Mesothelial cell of epicardium (in vitro differentiated cells): Measurements from ENCODE around the gene ADAM12. TPM values are rescaled to one million over a fixed set of nuclear protein-coding genes. Genes with fewer than 3 reads are reported as not detected.

ENCODE experiments used
- DNase-seq, 2 experiments: peaks; one replicate each; pipeline ENCODE4 v3.0.0; 2021; ENCODE audit warnings: low spot score in 2 of 2; ENCODE audit not compliant: unreplicated experiment in 2 of 2
- H3K27ac Mint-ChIP-seq: 2 replicates; pipeline ENCODE4 v1.8.0; 2021; ENCODE audit warnings: mixed read lengths
- H3K27me3 Mint-ChIP-seq: 2 replicates; pipeline ENCODE4 v1.8.0; 2021; ENCODE audit warnings: low read depth, mixed read lengths
- H3K36me3 Mint-ChIP-seq: 2 replicates; pipeline ENCODE4 v1.8.0; 2021; ENCODE audit warnings: mixed read lengths
- H3K4me1 Mint-ChIP-seq: 2 replicates; pipeline ENCODE4 v1.8.0; 2021; ENCODE audit warnings: mixed read lengths
- H3K4me3 Mint-ChIP-seq: 2 replicates; pipeline ENCODE4 v1.8.0; 2021; ENCODE audit warnings: mild to moderate bottlenecking, moderate library complexity, mixed read lengths
- H3K9me3 Mint-ChIP-seq: 2 replicates; pipeline ENCODE4 v1.8.0; 2021; ENCODE audit warnings: mixed read lengths
- CTCF ChIP-seq: fragments of 200-600 bp; sonication (generic); IDR thresholded peaks from one replicate; pipeline ENCODE4 v1.5.0; 2021; ENCODE audit warnings: antibody characterized with exemption; ENCODE audit not compliant: unreplicated experiment
- total RNA-seq: library from RNA; stranded (reverse); gene quantifications from 3 replicates; pipeline ENCODE4 v1.2.1, GENCODE V29; 2021

Gene ADAM12
- total RNA-seq, 1 donor from 2014 or later, result 13.3 TPM

DNA sequence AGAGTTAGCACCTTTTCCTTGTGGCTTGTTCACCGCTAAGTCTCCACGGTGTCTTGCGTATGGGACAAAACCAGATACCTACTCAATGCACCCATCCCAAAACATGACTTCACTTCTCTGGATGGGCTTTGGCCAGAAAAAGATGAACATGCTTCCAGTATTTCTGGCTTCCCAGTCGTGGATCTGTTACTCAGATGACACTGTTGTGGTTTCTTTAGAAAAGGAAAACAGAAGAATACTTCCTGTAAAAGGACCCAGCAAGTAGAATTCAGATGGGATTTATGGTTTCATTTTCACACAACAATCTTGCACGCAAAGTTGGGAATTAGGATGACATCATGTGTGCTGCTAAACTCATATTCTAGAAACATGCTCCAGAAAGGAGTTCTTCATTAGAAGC, 216.7 kb downstream of the ADAM12 start:
- Mint-ChIP-seq H3K36me3 (no peaks in the 10 kb centered on the region), H3K27ac (no peak overlapping the region), H3K4me1 (no peaks in the 10 kb centered on the region), H3K9me3 (no peaks in the 10 kb centered on the region), H3K27me3 (no peaks in the 10 kb centered on the region), H3K4me3 (no peak overlapping the region)
- DNase-seq, result no peak
- no peak for TF ChIP-seq CTCF

- Mint-ChIP-seq H3K36me3 (no peaks in the 10 kb centered on the region), H3K4me1 (no peaks in the 10 kb centered on the region), H3K9me3 (no peaks in the 10 kb centered on the region), H3K27ac (no peak overlapping the region), H3K27me3 (no peaks in the 10 kb centered on the region), H3K4me3 (no peak overlapping the region)
- no peak for TF ChIP-seq CTCF
- no peak for DNase-seq
Observed at GRCh38 chr10:126170776-126171175, 217.5 kb downstream of the ADAM12 start.

- H3K4me1 Mint-ChIP-seq, result no peaks in the 10 kb centered on the region
- H3K27me3 Mint-ChIP-seq, result no peaks in the 10 kb centered on the region
Observed at GRCh38 chr10:126170371-126170770, 217.9 kb downstream of the ADAM12 start.

DNA sequence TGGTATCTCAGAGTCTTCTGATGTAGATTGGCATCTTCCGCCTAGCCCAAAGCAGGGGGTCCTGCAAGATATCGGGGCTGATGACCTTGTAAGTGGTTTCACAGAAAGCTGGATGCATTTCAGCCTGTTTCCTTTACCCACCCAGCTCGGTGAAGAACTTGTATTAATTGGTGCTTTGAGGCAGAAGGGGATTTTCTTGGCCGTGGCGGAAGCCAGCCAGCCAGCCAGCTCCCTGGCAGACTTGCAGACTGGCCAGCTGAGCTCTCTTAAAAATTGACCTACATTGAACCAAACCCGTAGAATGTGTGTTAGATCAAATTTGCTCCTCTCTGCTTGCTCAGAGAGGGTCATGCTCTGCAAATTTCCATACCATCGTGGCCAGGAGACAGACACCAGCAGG, 218.4 kb downstream of the ADAM12 start:
- H3K9me3 Mint-ChIP-seq, result no peaks in the 10 kb centered on the region
- no peak overlapping the region for H3K4me3 Mint-ChIP-seq
- DNase-seq, result no peak
- no peak for TF ChIP-seq CTCF
- no peaks in the 10 kb centered on the region for H3K36me3 Mint-ChIP-seq
- H3K27me3 Mint-ChIP-seq, result no peaks in the 10 kb centered on the region
- H3K4me1 Mint-ChIP-seq, result no peaks in the 10 kb centered on the region
- H3K27ac Mint-ChIP-seq, result no peak overlapping the region

More at GRCh38 chr10:126170371-126170770, 217.9 kb downstream of the ADAM12 start:
- Mint-ChIP-seq H3K4me3 (no peak overlapping the region), H3K27ac (no peak overlapping the region), H3K9me3 (no peaks in the 10 kb centered on the region), H3K36me3 (no peaks in the 10 kb centered on the region)
- DNase-seq, result no peak
- TF ChIP-seq CTCF, result no peak

GRCh38 chr10:126166797-126167196, 221.5 kb downstream of the ADAM12 start:
- H3K27me3 Mint-ChIP-seq, result peaks cover 13% of the 10 kb centered on the region
- no peak overlapping the region for H3K4me3 Mint-ChIP-seq
- no peak overlapping the region for H3K27ac Mint-ChIP-seq
- peaks cover 7% of the 10 kb centered on the region for H3K9me3 Mint-ChIP-seq
- no peak for DNase-seq
- no peaks in the 10 kb centered on the region for H3K36me3 Mint-ChIP-seq
- H3K4me1 Mint-ChIP-seq, result no peaks in the 10 kb centered on the region
- TF ChIP-seq CTCF, result no peak

GRCh38 chr10:126165874-126166273, 222.4 kb downstream of the ADAM12 start:
- Mint-ChIP-seq H3K9me3 (peaks cover 7% of the 10 kb centered on the region), H3K27me3 (peaks cover 22% of the 10 kb centered on the region), H3K27ac (no peak overlapping the region), H3K36me3 (no peaks in the 10 kb centered on the region), H3K4me1 (no peaks in the 10 kb centered on the region), H3K4me3 (no peak overlapping the region)
- no peak for TF ChIP-seq CTCF
- DNase-seq, result no peak
